ENCODE data around the gene HSPA12B.
"Not testable (repeated sequence)": the region's sequence is repeated elsewhere in the genome, so short reads cannot be mapped to it uniquely, and the experiment has no call there.

Gene HSPA12B

DNA sequence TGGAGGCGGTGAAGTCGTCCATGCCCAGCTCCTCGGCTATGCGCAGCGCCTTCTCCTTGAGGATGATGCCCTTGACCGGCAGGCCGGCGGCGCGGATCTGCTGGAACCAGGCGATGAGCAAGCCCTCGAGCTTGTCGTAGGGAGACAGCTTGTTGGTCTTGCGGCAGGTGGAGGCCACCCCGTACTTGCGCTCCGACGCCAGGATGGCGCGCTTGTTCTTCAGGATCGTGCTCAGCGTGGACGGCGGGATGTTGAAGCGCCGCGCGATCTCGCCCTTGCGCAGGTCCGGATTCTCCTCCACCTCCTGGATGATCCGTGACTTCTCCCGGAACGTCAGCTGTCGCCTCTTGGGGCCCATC is 53.6 kb downstream of the HSPA12B start:
- no peak for TF ChIP-seq ZFX (IDR thresholded peaks at IDR 0.05)
- TF ChIP-seq, protein P1, sequence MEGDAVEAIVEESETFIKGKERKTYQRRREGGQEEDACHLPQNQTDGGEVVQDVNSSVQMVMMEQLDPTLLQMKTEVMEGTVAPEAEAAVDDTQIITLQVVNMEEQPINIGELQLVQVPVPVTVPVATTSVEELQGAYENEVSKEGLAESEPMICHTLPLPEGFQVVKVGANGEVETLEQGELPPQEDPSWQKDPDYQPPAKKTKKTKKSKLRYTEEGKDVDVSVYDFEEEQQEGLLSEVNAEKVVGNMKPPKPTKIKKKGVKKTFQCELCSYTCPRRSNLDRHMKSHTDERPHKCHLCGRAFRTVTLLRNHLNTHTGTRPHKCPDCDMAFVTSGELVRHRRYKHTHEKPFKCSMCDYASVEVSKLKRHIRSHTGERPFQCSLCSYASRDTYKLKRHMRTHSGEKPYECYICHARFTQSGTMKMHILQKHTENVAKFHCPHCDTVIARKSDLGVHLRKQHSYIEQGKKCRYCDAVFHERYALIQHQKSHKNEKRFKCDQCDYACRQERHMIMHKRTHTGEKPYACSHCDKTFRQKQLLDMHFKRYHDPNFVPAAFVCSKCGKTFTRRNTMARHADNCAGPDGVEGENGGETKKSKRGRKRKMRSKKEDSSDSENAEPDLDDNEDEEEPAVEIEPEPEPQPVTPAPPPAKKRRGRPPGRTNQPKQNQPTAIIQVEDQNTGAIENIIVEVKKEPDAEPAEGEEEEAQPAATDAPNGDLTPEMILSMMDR (conservative IDR thresholded peaks at IDR 0.05): no peak
- H3K27ac ChIP-seq: peak overlapping the region; percentile 94

DNA sequence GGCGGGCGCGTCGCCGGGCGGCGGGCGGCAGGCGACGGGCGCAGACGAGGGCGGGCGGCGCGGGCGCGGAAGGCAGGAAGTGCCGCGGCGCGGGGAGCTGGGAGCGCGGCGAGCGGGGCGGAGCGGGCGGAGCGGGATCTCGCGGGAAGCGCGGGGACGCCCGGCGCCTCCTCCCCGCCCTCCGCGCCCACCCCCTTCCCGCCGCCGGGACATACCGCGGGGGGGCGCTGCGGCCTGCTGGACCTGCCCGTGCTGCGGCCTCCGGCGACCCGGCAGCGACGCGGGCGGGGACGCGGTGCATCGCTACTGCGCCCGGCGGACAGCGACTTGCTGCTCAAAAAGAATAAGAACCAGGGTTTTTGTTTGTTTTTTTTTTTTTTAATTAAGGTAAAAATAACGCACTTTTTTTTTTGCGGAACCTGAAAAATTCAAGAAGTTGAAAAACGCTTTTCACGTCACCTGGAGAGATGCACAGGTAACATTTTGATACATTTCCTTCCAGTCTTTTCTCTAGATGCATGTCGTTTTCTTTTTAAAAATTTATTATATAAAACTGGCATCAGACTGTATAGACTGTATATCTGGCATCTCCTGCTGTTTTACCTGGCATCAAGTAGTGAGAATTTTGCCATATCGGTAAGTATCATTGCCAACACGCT is 54.3 kb downstream of the HSPA12B start, which contains the start of gene CENPB:
Gene CENPB (minus strand): TSS at position 76 of the 659 bp plus-strand sequence. CDS start 257 bp downstream, outside the sequence.
- TF ChIP-seq, protein P1 (conservative IDR thresholded peaks at IDR 0.05): peak; percentile 93
- no peak for TF ChIP-seq ZFX (IDR thresholded peaks at IDR 0.05)
- peak within 1 kb of the TSS; percentile 94 for H3K27ac ChIP-seq

DNA sequence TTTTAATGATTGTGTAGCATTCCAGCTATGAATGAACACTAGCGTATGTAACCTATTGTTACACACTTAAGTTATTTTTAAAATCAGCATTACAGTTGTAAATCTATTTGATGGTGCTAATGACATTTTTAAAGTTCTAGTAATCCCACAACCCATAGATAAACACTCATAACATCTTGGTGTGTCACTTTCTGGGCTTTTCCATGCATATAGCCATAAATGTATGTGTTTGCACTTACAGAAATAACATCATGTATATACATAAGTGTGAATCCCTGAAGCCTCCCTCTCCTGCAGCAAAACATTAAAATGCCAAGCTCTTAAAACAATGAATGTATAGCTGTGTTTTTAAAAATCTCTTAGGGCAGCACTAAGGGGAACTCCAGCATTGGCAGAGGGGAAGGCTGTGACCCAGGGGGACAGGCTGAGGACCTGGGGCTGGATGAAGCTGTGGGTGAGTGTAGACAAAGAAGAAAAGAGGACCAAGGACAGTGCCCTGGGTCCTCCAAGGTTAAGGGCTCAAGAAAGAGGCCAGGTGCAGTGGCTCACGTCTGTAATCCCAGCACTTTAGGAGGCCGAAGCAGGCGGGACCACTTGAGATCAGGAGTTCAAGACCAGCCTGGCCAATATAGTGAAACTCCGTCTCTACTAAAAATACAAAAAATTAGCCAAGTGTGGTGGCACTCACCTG is 55.0 kb downstream of the HSPA12B start:
- no peak overlapping the region for H3K27ac ChIP-seq
- TF ChIP-seq ZFX (IDR thresholded peaks at IDR 0.05): no peak
- TF ChIP-seq, protein P1 (conservative IDR thresholded peaks at IDR 0.05): no peak

DNA sequence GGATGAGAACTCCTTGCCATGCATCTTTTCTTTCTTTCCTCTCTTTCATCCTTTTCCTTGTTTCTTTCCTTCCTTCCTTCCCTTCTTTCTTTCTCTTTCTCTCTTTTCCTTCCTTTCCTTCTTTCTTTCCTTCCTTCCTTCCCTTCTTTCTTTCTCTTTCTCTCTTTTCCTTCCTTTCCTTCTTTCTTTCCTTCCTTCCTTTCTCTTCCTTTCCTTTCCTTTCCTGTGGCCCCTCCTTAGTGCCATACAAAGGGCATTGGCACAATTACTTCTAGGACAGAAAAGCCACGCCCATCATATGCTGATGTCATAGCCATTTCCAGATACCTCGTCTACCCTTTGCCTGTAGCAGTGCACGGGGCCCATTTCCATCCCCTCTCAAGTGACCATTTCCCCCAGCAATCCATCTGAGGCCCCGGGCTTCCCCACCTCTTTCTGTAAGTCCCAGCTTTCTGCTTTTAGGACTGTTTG is 56.2 kb downstream of the HSPA12B start:
- TF ChIP-seq ZFX (IDR thresholded peaks at IDR 0.05): no peak
- TF ChIP-seq, protein P1 (conservative IDR thresholded peaks at IDR 0.05): no peak
- no peak overlapping the region for H3K27ac ChIP-seq

DNA sequence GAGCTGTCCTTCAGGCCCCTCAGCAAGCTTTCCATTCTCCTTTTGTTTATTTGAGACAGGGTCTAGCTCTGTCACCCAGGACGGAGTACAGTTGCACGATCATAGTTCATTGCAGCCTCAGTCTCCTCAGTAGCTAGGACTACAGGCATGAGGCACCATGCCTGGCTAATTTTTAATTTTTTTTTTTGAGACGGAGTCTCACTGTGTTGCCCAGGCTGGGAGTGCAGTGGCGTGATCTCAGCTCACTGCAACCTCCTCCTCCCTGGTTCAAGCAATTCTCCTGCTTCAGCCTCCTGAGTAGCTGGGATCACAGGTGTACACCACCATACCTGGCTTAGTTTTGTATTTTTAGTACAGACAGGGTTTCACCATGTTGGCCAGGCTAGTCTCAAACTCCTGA is 56.7 kb downstream of the HSPA12B start:
- H3K27ac ChIP-seq: not testable (repeated sequence)

DNA sequence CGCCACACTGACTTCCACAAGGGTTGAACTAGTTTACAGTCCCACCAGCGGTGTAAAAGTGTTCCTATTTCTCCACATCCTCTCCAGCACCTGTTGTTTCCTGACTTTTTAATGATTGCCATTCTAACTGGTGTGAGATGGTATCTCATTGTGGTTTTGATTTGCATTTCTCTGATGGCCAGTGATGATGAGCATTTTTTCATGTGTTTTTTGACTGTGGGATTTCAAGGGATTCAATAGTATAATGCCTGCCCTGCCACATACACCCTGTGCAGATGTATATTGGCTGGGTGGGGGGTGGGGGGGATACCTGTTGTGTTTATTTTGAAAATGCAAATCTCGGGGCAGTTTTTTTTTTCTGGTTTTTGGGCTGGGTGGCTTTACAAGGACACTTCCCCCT is 61.7 kb downstream of the HSPA12B start:
- H3K27ac ChIP-seq: not testable (repeated sequence)

DNA sequence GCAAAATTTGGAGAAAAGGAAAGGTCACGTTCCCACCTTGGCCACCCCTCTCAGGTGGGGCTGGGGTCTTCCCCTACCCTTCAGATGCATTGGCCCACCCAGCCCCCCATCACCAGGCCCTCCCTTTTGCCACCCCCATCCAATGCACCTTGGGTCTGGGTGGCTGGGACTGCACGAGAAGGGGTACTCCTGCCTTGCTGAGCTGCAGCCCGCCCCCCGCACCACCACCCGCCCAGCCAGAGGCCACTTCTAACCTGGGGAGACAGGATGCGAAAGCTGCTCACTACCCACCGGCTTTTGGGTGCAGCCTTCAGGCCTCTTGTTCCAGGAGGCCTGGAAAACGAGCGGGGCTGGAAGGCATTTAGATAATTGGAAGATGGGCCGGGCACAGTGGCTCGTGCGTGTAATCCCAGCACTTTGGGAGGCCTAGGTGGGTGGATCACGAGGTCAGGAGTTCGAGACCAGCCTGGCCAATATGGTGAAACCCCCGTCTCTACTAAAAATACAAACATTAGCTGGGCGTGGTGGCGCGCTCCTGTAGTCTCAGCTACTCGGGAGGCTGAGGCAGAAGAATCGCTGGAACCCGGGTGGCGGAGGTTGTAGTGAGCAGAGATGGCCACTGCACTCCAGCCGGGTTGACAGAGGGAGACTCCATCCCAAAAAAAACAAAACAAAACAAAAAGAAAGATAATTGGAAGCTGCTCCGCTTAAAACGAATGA is 62.4 kb downstream of the HSPA12B start:
- TF ChIP-seq ZFX (IDR thresholded peaks at IDR 0.05): no peak
- TF ChIP-seq, protein P1 (conservative IDR thresholded peaks at IDR 0.05): no peak
- H3K27ac ChIP-seq: peak overlapping the region; percentile 83
